K562 (cell line): Measurements from ENCODE around the gene ST6GALNAC6. TPM values are rescaled to one million over a fixed set of nuclear protein-coding genes. Genes with fewer than 3 reads are reported as not detected.

Experiments used
- microRNA-seq: library from miRNA; unstranded; fragments of <30 nt; microRNA quantifications from one replicate; pipeline ENCODE4, GENCODE V29; 2018; ENCODE audit warnings: borderline microRNAs expressed
- polyA plus RNA-seq, 8 experiments: library from polyadenylated mRNA; depleted of rRNA in 4 of 8; stranded (reverse) in 5 of 8; unstranded in 3 of 8; fragments of >200 nt; fragmentation: Nextera tagmentation in 2 of 8; fragmentation: Illumina TruSeq in 1 of 8; extraction: Ambion mirVana in 2 of 8; extraction: Trizol in 1 of 8; gene quantifications; 2 replicates each; pipeline versions ENCODE4 v1.2.1 to v1.2.3, GENCODE V29; 2011 to 2014; ENCODE audit warnings: inconsistent platforms in 1 of 8, missing spikeins in 1 of 8
- small RNA-seq: library from RNA; depleted of rRNA; stranded (forward); fragments of <200 nt; gene quantifications from one replicate; pipeline ENCODE3, GENCODE V24; 2014
- total RNA-seq, 7 experiments: library from RNA; depleted of rRNA in 6 of 7; stranded (reverse); fragments of >200 nt in 6 of 7; fragmentation: Illumina TruSeq in 2 of 7; extraction: Trizol in 2 of 7; gene quantifications; 2 replicates each; pipeline versions ENCODE4 v1.2.1 to v1.2.3, GENCODE V29; 2011 to 2021; ENCODE audit warnings: low replicate concordance in 1 of 7

Gene ST6GALNAC6
- total and polyA plus RNA-seq, 9 of the 15 experiments (the other 6 are each of a cell fraction or from before 2014, with no cell fraction given), result 0.13 to 23.0 (median 14.5) TPM

Small RNA genes lying within 50 kb of the gene (microRNA-seq; reads per million reads assigned to microRNA genes)
- gene MIR4672, result 0.73 reads per million

Small RNA genes lying within 50 kb of the gene (small RNA-seq; reads per million reads assigned to genes)
- 0.59 reads per million, percentile 32 among the genes with 10 or more reads in this experiment for gene MIR4672
- gene RNA5SP296, result not detected

Other genes starting within 250 kb of the ST6GALNAC6 start
Only the 7 nearest of the 17 such genes appear.
- 77.1 and 91.1 TPM in 2 replicates for gene FPGS, start 96.7 kb downstream of the ST6GALNAC6 start, total RNA-seq (2014; rRNA removed)
- gene FPGS, start 96.7 kb downstream of the ST6GALNAC6 start, total RNA-seq (2014; rRNA removed; fragmentation: Illumina TruSeq; extraction: Trizol), result 19.7 and 32.6 TPM in 2 replicates
- gene FPGS, start 96.7 kb downstream of the ST6GALNAC6 start, total RNA-seq (2015; rRNA removed; fragmentation: Illumina TruSeq; extraction: Trizol), result 52.9 and 54.0 TPM in 2 replicates
- gene FPGS, start 96.7 kb downstream of the ST6GALNAC6 start, total RNA-seq (2021), result 85.1 and 90.2 TPM in 2 replicates
- 59.2 and 65.5 TPM in 2 replicates for gene FPGS, start 96.7 kb downstream of the ST6GALNAC6 start, polyA plus RNA-seq (2011; rRNA removed)
- gene FPGS, start 96.7 kb downstream of the ST6GALNAC6 start, polyA plus RNA-seq (2014; fragmentation: Illumina TruSeq; extraction: Trizol), result 86.4 and 87.8 TPM in 2 replicates
- gene FPGS, start 96.7 kb downstream of the ST6GALNAC6 start, polyA plus RNA-seq (2014; fragmentation: Nextera tagmentation; extraction: Ambion mirVana), result 1 to 10 TPM in 1 of 2 experiments, under 1 TPM in 1; 0.84 to 2.0 TPM
- gene FPGS, start 96.7 kb downstream of the ST6GALNAC6 start, polyA plus RNA-seq (2014; rRNA removed), result 61.4 and 63.1 TPM in 2 replicates
- gene ENG, start 44.9 kb downstream of the ST6GALNAC6 start, total RNA-seq (2014; rRNA removed), result 0.16 and 0.23 TPM in 2 replicates
- gene ENG, start 44.9 kb downstream of the ST6GALNAC6 start, total RNA-seq (2014; rRNA removed; fragmentation: Illumina TruSeq; extraction: Trizol), result 0.07 TPM in 1 of 2 replicates, not detected in the other
- gene ENG, start 44.9 kb downstream of the ST6GALNAC6 start, total RNA-seq (2015; rRNA removed; fragmentation: Illumina TruSeq; extraction: Trizol), result 0.04 TPM in 1 of 2 replicates, not detected in the other
- gene ENG, start 44.9 kb downstream of the ST6GALNAC6 start, total RNA-seq (2021), result 0.40 and 0.51 TPM in 2 replicates
- 0.14 and 0.27 TPM in 2 replicates for gene ENG, start 44.9 kb downstream of the ST6GALNAC6 start, polyA plus RNA-seq (2011; rRNA removed)
- 0.24 and 0.28 TPM in 2 replicates for gene ENG, start 44.9 kb downstream of the ST6GALNAC6 start, polyA plus RNA-seq (2014; fragmentation: Illumina TruSeq; extraction: Trizol)
- under 1 TPM in 1 of 2 experiments, not detected in 1; 0.13 TPM for gene ENG, start 44.9 kb downstream of the ST6GALNAC6 start, polyA plus RNA-seq (2014; fragmentation: Nextera tagmentation; extraction: Ambion mirVana)
- 0.13 TPM in 1 of 2 replicates, not detected in the other for gene ENG, start 44.9 kb downstream of the ST6GALNAC6 start, polyA plus RNA-seq (2014; rRNA removed)
- 33.2 and 56.5 TPM in 2 replicates for gene AK1, start 21.9 kb downstream of the ST6GALNAC6 start, total RNA-seq (2014; rRNA removed)
- 15.1 and 22.6 TPM in 2 replicates for gene AK1, start 21.9 kb downstream of the ST6GALNAC6 start, total RNA-seq (2014; rRNA removed; fragmentation: Illumina TruSeq; extraction: Trizol)
- gene AK1, start 21.9 kb downstream of the ST6GALNAC6 start, total RNA-seq (2015; rRNA removed; fragmentation: Illumina TruSeq; extraction: Trizol), result 38.7 and 39.0 TPM in 2 replicates
- gene AK1, start 21.9 kb downstream of the ST6GALNAC6 start, total RNA-seq (2021), result 67.6 and 71.8 TPM in 2 replicates
- gene AK1, start 21.9 kb downstream of the ST6GALNAC6 start, polyA plus RNA-seq (2011; rRNA removed), result 37.2 and 44.6 TPM in 2 replicates
- gene AK1, start 21.9 kb downstream of the ST6GALNAC6 start, polyA plus RNA-seq (2014; fragmentation: Illumina TruSeq; extraction: Trizol), result 68.8 and 76.7 TPM in 2 replicates
- gene AK1, start 21.9 kb downstream of the ST6GALNAC6 start, polyA plus RNA-seq (2014; fragmentation: Nextera tagmentation; extraction: Ambion mirVana), result 10 to 100 TPM; 10.1 to 38.9 TPM
- gene AK1, start 21.9 kb downstream of the ST6GALNAC6 start, polyA plus RNA-seq (2014; rRNA removed), result 58.1 and 73.2 TPM in 2 replicates
- gene ST6GALNAC4, start 17.4 kb upstream of the ST6GALNAC6 start, total RNA-seq (2014; rRNA removed), result 25.5 and 47.2 TPM in 2 replicates
- 2.8 and 6.6 TPM in 2 replicates for gene ST6GALNAC4, start 17.4 kb upstream of the ST6GALNAC6 start, total RNA-seq (2014; rRNA removed; fragmentation: Illumina TruSeq; extraction: Trizol)
- gene ST6GALNAC4, start 17.4 kb upstream of the ST6GALNAC6 start, total RNA-seq (2015; rRNA removed; fragmentation: Illumina TruSeq; extraction: Trizol), result 17.2 and 19.0 TPM in 2 replicates
- gene ST6GALNAC4, start 17.4 kb upstream of the ST6GALNAC6 start, total RNA-seq (2021), result 43.1 and 47.1 TPM in 2 replicates
- gene ST6GALNAC4, start 17.4 kb upstream of the ST6GALNAC6 start, polyA plus RNA-seq (2011; rRNA removed), result 14.0 and 19.4 TPM in 2 replicates
- gene ST6GALNAC4, start 17.4 kb upstream of the ST6GALNAC6 start, polyA plus RNA-seq (2014; fragmentation: Illumina TruSeq; extraction: Trizol), result 15.4 and 34.0 TPM in 2 replicates
- 1 to 10 TPM; 2.6 to 3.4 TPM for gene ST6GALNAC4, start 17.4 kb upstream of the ST6GALNAC6 start, polyA plus RNA-seq (2014; fragmentation: Nextera tagmentation; extraction: Ambion mirVana)
- 26.0 and 42.6 TPM in 2 replicates for gene ST6GALNAC4, start 17.4 kb upstream of the ST6GALNAC6 start, polyA plus RNA-seq (2014; rRNA removed)
- 2.5 and 3.1 TPM in 2 replicates for gene PIP5KL1, start 31.2 kb upstream of the ST6GALNAC6 start, total RNA-seq (2014; rRNA removed)
- 0.80 and 1.2 TPM in 2 replicates for gene PIP5KL1, start 31.2 kb upstream of the ST6GALNAC6 start, total RNA-seq (2014; rRNA removed; fragmentation: Illumina TruSeq; extraction: Trizol)
- 0.58 and 1.3 TPM in 2 replicates for gene PIP5KL1, start 31.2 kb upstream of the ST6GALNAC6 start, total RNA-seq (2015; rRNA removed; fragmentation: Illumina TruSeq; extraction: Trizol)
- gene PIP5KL1, start 31.2 kb upstream of the ST6GALNAC6 start, total RNA-seq (2021), result 3.0 and 3.7 TPM in 2 replicates
- 1.2 and 1.6 TPM in 2 replicates for gene PIP5KL1, start 31.2 kb upstream of the ST6GALNAC6 start, polyA plus RNA-seq (2011; rRNA removed)
- gene PIP5KL1, start 31.2 kb upstream of the ST6GALNAC6 start, polyA plus RNA-seq (2014; fragmentation: Illumina TruSeq; extraction: Trizol), result 0.82 and 1.2 TPM in 2 replicates
- gene PIP5KL1, start 31.2 kb upstream of the ST6GALNAC6 start, polyA plus RNA-seq (2014; fragmentation: Nextera tagmentation; extraction: Ambion mirVana), result under 1 TPM; 0.18 to 0.41 TPM
- gene PIP5KL1, start 31.2 kb upstream of the ST6GALNAC6 start, polyA plus RNA-seq (2014; rRNA removed), result 4.3 and 4.8 TPM in 2 replicates
- 56.6 and 88.7 TPM in 2 replicates for gene DPM2, start 38.3 kb upstream of the ST6GALNAC6 start, total RNA-seq (2014; rRNA removed)
- gene DPM2, start 38.3 kb upstream of the ST6GALNAC6 start, total RNA-seq (2014; rRNA removed; fragmentation: Illumina TruSeq; extraction: Trizol), result 48.1 and 53.8 TPM in 2 replicates
- 71.1 and 73.4 TPM in 2 replicates for gene DPM2, start 38.3 kb upstream of the ST6GALNAC6 start, total RNA-seq (2015; rRNA removed; fragmentation: Illumina TruSeq; extraction: Trizol)
- gene DPM2, start 38.3 kb upstream of the ST6GALNAC6 start, total RNA-seq (2021), result 95.3 and 102 TPM in 2 replicates
- gene DPM2, start 38.3 kb upstream of the ST6GALNAC6 start, polyA plus RNA-seq (2011; rRNA removed), result 93.8 and 101 TPM in 2 replicates
- gene DPM2, start 38.3 kb upstream of the ST6GALNAC6 start, polyA plus RNA-seq (2014; fragmentation: Illumina TruSeq; extraction: Trizol), result 126 and 142 TPM in 2 replicates
- 10 to 100 TPM; 43.5 to 69.3 TPM for gene DPM2, start 38.3 kb upstream of the ST6GALNAC6 start, polyA plus RNA-seq (2014; fragmentation: Nextera tagmentation; extraction: Ambion mirVana)
- 104 and 107 TPM in 2 replicates for gene DPM2, start 38.3 kb upstream of the ST6GALNAC6 start, polyA plus RNA-seq (2014; rRNA removed)
- 2.1 and 4.5 TPM in 2 replicates for gene EEIG1, start 81.4 kb upstream of the ST6GALNAC6 start, total RNA-seq (2014; rRNA removed)
- gene EEIG1, start 81.4 kb upstream of the ST6GALNAC6 start, total RNA-seq (2014; rRNA removed; fragmentation: Illumina TruSeq; extraction: Trizol), result 1.6 and 2.3 TPM in 2 replicates
- 2.8 and 4.1 TPM in 2 replicates for gene EEIG1, start 81.4 kb upstream of the ST6GALNAC6 start, total RNA-seq (2015; rRNA removed; fragmentation: Illumina TruSeq; extraction: Trizol)
- gene EEIG1, start 81.4 kb upstream of the ST6GALNAC6 start, total RNA-seq (2021), result 11.2 and 16.7 TPM in 2 replicates
- gene EEIG1, start 81.4 kb upstream of the ST6GALNAC6 start, polyA plus RNA-seq (2011; rRNA removed), result 4.4 and 7.7 TPM in 2 replicates
- 5.6 and 9.1 TPM in 2 replicates for gene EEIG1, start 81.4 kb upstream of the ST6GALNAC6 start, polyA plus RNA-seq (2014; fragmentation: Illumina TruSeq; extraction: Trizol)
- under 1 TPM; 0.17 to 0.25 TPM for gene EEIG1, start 81.4 kb upstream of the ST6GALNAC6 start, polyA plus RNA-seq (2014; fragmentation: Nextera tagmentation; extraction: Ambion mirVana)
- 3.6 and 6.6 TPM in 2 replicates for gene EEIG1, start 81.4 kb upstream of the ST6GALNAC6 start, polyA plus RNA-seq (2014; rRNA removed)